ENCODE data around the gene HNRNPD.
A peak's percentile ranks its signal among the peaks of the same experiment; 100 is the strongest.
"Not testable (repeated sequence)": the region's sequence is repeated elsewhere in the genome, so short reads cannot be mapped to it uniquely, and the experiment has no call there.

The HNRNPD gene

GRCh38 chr4:82372517-82373485, 990 bp downstream of the HNRNPD start:
- no peak for FAIRE-seq

GRCh38 chr4:82371497-82371896, 2.3 kb downstream of the HNRNPD start:
- no peak for FAIRE-seq

DNA sequence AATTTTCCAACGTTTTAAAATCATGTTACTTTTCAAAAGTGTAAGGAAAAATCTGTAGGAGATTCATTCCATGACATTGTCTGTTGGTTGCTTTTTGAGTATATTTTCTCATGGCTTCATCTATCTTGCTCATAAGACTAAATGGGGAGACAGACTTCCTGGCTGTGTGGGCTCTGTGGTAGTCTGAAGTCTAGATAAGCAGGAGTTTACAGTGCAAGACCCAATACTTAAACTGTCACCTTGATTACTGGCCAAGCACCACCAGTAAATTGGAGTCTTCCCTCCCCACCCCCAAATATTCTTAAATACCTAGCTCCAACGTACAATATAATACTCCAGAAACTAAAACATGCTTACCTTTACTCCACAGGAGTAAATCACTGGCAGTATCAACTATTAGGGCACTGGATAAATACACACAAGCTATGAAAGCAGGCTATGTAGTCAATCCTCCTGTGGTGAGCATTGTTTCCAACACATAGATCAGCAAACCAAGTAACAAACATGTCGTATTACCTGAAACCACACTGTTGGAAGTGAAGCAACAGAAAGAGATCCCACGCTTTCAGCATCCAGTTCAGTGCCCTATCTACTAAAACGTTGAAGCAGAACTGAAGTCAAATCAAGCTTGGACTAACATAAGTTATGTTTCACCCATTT, 6.2 kb downstream of the HNRNPD start:
- FAIRE-seq = no peak

- not testable (repeated sequence) for FAIRE-seq
These were observed 7.4 kb downstream of the HNRNPD start for GRCh38 chr4:82366431-82366830.

DNA sequence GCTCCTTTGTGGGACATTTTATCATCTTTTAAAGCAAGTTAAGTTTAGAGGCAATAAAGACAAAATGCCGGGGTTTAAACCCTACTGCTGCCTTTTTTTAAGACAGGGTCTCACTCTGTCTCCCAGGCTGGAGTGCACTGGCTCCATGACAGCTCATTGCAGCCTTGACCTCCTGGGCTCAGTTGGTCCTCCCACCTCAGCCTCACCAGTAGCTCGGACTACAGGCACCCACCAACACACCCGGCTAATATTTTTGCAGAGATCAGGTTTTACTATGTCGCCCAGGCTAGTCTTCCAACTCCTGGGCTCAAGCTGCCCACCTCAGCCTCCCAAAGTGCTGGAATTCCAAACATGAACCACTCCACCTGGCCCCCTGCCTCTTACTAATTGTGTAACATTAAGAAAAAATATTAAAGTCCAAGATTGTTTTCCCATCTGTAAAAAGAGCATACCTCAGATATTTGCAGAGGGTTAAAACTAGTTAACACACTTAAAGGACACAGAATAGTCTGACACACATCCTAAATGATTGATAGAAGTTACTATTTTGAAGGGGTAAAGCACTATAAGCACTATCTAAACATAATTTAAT, 9.8 kb downstream of the HNRNPD start:
- no peak for FAIRE-seq

DNA sequence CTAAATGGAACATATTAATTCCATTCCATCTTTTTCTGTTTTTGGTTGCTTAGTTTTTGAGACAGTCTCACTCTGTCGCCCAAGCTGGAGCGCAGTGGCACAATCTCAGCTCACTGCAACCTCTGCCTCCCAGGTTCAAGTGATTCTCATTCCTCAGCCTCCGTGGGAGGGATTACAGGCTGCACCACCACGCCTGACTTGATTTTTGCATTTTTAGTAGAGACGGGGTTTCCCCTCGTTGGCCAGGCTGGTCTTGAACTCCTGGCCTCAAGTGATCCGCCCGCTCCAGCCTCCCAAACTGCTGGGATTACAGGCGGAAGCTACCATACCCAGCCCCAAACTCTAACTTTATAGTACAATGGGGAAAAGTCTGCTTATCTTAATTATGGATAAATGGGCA, 11.2 kb downstream of the HNRNPD start:
- FAIRE-seq = no peak

DNA sequence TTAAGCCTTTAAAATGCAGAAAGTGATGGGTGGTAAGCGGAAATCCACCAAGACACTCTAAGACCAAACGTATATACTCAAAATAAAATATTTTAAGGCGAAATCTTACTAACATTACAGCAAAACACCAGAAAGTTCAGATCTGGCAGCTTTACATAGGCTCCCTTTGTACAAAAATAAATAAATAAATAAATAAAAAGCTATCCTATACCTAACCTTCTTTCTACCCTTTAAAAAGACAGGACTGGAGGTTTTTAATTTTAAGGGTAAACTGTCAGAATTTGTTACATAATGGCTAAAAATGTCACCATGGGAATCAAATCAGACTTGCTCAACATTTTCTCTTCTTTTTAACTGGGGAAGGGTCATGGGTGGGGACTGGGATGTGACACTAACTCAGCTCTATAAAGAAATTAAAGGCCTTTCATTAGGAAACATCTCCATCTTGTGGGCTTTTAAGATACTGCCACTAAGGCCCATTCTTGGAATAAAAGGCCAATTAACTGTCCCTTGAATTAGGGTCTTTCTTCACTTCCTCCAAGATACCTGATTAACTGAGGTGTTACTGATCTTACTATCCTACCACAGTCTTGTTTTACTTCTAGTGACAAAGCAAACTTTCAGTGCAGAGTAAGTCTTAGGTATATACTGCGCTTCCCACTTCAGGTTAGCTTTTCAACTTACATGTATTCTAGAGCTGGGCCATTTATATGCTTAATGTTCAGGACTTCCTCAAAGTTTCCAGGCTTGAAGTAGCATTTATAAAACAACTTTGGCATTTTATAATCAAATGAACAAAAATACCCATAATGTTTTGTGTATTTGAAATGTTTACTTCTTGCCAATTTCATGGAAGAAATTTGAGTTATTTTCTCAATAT, 13.3 kb downstream of the HNRNPD start:
- FAIRE-seq = peak; percentile 46

DNA sequence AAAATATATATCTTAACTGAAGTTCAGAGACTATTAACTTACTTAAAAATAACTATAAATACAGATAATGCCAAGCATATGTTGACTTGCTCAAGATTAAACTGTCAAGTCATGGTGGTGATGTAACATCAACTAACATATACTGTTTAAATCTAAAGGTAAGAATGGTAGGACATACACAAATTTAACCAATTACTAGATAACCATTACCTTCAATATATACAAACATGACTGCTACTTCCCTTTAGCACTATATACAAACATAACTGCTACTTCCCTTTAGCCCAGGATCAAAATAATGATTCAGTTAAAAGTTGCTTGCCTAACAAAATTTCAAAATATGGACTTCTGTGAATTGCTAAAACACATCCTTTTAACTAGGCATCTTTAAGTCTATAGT, 14.9 kb downstream of the HNRNPD start:
- FAIRE-seq = no peak

- FAIRE-seq = no peak
These were observed 16.2 kb downstream of the HNRNPD start for GRCh38 chr4:82357640-82358039.

DNA sequence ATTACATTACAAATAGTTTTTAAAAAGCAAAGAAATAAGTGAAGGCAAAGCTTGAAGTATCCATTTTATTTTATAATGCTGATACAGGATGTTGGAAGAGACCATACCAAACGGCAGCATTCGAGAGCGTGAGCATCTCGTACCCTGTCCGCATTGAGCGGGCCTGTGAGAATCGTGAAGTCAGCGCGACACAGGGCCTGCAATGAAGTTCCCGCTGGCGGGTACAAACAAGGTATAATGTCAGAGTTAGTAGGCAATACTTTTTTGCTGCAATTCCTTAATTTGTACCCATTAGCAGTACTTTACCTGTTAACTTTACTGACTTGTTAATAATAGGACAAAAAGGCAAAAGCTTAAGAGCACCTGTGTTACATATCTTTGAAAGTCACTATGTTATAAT, 19.0 kb downstream of the HNRNPD start:
- FAIRE-seq = no peak

GRCh38 chr4:82352825-82353366, 20.9 kb downstream of the HNRNPD start:
- FAIRE-seq = no peak

DNA sequence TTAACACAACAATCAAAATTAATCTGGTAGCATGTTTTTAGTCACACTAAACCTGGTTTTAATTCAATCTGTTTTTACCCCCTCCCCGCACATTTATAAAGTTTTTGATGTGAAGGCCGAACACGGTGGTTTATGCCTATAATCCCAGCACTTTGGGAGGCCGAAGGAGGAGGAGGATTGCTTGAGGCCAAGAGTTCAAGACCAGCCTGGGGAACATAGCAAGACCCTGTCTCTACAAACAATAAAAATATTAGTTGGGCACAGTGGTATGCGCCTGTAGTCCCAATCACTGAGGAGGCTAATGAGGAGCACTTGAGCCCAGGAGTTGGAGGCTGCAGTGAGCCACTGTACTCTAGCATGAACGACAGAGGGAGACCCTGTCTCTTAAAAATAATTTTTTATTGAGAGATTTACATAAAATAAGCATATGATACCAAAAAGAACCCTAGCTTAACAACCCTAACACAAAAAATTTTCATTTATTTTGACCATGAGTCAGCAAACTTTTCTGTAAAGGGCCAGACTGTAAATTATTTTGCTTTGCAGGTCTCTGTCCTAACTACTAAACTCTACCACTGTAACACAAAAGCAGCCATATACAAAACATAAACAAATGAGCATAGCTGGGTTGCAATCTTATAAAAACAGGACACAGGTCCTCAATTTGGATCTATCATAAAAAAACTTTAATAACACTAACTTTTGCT, 21.5 kb downstream of the HNRNPD start:
- FAIRE-seq = no peak

DNA sequence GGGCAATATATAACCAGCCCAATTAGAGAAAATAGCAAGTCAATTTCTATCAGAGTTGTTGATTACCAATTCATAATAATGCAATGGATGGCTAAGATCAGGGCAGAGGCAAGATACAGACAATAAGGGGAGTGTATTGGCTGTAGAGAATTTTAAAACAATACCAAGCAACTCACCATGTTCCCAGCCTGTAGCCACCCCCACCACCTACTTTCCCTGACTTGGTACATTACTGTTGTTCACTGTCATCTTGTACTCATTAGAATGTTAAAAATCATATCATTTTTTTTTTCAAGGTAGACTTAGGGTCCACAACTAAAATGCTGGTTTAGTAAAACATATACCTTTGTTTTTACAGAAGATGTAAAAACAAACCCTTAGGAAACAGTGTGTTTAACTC, 27.7 kb downstream of the HNRNPD start:
- no peak for FAIRE-seq

DNA sequence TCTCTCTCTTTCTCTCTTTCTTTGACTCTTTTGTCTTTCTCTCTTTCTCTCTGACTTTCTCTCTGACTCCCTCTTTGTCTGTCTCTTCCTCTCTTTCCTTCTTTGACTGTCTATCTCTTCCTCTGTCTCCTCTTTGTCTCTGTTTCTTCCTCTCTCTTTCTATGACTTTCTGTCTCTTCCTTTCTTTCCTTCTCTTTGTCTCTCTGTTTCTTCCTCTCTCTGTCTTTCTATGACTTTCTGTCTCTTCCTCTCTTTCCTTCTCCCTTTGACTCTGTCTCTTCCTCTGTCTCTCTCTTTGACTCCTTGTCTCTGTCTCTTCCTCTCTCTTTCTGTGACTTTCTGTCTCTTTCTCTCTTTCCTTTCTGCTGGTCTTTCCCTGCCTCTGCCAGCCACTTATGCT, 38.7 kb downstream of the HNRNPD start:
- FAIRE-seq = no peak

DNA sequence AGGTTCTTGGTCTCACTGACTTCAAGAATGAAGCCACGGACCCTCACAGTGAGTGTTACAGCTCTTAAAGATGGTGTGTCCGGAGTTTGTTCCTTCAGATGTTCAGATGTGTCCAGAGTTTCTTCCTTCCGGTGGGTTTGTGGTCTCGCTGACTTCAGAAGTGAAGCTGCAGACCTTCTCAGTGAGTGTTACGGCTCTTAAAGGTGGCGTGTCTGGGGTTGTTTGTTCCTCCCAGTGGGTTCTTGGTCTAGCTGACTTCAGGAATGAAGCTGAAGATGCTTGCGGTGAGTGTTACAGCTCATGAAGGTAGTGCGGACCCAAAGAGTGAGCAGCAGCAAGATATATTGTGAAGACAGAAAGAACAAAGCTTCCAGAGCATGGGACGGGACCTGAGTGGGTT, 40.1 kb downstream of the HNRNPD start:
- FAIRE-seq = not testable (repeated sequence)

DNA sequence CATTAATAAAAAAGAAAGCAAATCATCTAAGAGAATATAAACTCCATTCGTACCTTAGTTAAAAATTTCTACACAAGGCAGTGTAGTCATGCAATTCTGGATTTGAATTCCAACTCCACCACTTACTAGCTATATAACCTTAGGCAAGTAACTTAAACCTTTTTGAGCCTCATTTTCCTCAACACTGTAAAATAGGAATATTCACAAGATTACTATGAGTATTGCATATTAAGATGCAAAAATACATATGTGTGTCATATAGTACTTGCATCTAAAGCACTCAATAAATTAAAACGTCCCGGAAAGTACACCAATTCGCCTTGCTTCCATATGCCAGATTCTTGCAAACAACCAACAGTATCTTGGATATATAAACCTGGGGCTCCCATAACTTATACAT, 42.0 kb downstream of the HNRNPD start:
- FAIRE-seq = no peak

DNA sequence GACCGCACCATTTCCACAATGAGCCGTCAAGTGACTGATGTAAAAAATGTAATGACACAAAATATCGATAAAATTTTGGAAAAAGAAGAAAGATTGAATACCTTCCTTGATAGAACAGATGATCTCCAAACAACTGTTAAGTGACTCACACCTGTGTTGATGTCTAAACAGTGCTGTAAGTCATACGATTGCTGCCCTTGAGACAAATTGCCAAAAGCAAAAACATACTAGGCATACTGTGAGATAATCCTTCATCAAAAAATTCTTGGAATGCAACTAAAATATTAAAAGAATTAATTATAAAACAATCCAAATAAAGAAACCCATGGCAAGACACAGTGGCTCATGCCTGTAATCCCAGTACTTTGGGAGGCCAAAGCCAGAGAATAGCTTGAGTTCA, 53.4 kb downstream of the HNRNPD start:
- FAIRE-seq = no peak

DNA sequence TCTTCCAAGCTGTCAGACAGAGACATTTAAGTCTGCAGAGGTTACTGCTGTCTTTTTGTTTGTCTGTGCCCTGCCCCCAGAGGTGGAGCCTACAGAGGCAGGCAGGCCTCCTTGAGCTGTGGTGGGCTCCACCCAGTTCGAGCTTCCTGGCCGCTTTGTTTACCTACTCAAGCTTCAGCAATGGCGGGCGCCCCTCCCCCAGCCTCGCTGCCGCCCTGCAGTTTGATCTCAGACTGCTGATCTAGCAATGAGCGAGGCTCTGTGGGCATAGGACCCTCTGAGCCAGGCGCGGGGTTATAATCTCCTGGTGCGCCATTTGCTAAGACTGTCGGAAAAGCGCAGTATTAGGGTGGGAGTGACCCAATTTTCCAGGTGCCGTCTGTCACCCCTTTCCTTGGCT, 70.7 kb downstream of the HNRNPD start:
- not testable (repeated sequence) for FAIRE-seq

All from TTC549 (cell line).